Bronchial epithelial cell (primary cell): Measurements from ENCODE around the gene JMJD7. TPM values are rescaled to one million over a fixed set of nuclear protein-coding genes. Genes with fewer than 3 reads are reported as not detected.

ENCODE experiments used
- DNase-seq: peaks from one replicate; pipeline ENCODE4 v3.0.0-alpha.2; 2010; ENCODE audit warnings: low read depth
- FAIRE-seq: peaks from 2 replicates; lab custom pipeline; 2011; peaks lifted over from hg19 to GRCh38; lab: Jason Lieb, UNC
- H3K27me3 ChIP-seq: 2 replicates; pipeline ENCODE4 v1.5.1; 2011; ENCODE audit warnings: low read length; ENCODE audit not compliant: control insufficient read depth, insufficient read depth
- H3K36me3 ChIP-seq: 2 replicates; pipeline ENCODE4 v1.5.1; 2011; ENCODE audit warnings: low read length; ENCODE audit not compliant: control insufficient read depth, insufficient read depth
- H3K4me3 ChIP-seq: 2 replicates; pipeline ENCODE4 v1.5.1; 2011; ENCODE audit warnings: mild to moderate bottlenecking, low read depth, low read length, control low read depth
- total RNA-seq: library from RNA; depleted of rRNA; stranded (reverse); fragments of >200 nt; gene quantifications from 2 replicates; pipeline ENCODE4 v1.2.1, GENCODE V29; 2014
- TF ChIP-seq, protein P1 (sequence below): IDR thresholded peaks from 2 replicates; pipeline ENCODE4 v1.5.1; 2011; ENCODE audit warnings: mild to moderate bottlenecking, moderate library complexity, low read length, control low read depth, inconsistent platforms; ENCODE audit not compliant: insufficient read depth, severe bottlenecking

JMJD7 gene
- total RNA-seq, 1 donor from 2014 or later: 22.9 TPM

DNA sequence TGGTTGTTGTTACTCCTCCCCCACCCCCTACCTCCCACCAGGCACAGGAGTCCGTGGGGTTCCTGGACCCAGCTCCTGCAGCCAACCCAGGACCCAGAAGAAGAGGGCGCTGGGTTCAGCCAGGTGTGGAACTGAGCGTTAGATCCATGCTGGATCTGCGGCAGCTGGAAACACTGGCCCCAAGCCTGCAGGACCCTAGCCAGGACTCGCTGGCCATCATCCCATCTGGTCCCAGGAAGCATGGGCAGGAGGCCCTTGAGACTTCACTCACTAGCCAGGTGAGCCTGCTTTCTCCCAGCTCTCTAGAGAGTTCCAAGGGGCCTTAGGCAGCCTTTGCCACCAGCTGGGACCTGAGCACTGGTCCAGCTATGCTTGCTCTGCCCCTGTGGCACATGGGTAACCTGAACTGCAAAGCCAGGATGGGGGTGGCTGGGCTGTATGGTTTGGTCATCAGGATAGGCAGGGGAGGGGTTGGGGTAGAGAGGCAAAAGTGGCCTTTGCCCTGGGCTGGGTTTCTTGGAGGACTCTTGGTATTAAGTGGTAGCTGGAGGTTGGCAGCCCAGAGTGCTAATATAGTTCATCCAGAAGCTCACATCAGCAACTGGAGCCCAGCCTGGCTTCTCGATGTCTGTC lies 7.0 kb upstream of the JMJD7 start:
- H3K4me3 ChIP-seq: no peak overlapping the region
- TF ChIP-seq, protein P1, sequence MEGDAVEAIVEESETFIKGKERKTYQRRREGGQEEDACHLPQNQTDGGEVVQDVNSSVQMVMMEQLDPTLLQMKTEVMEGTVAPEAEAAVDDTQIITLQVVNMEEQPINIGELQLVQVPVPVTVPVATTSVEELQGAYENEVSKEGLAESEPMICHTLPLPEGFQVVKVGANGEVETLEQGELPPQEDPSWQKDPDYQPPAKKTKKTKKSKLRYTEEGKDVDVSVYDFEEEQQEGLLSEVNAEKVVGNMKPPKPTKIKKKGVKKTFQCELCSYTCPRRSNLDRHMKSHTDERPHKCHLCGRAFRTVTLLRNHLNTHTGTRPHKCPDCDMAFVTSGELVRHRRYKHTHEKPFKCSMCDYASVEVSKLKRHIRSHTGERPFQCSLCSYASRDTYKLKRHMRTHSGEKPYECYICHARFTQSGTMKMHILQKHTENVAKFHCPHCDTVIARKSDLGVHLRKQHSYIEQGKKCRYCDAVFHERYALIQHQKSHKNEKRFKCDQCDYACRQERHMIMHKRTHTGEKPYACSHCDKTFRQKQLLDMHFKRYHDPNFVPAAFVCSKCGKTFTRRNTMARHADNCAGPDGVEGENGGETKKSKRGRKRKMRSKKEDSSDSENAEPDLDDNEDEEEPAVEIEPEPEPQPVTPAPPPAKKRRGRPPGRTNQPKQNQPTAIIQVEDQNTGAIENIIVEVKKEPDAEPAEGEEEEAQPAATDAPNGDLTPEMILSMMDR: no peak
- DNase-seq: no peak
- no peaks in the 10 kb centered on the region for H3K27me3 ChIP-seq
- FAIRE-seq: peak; percentile 47
- peaks cover 67% of the 10 kb centered on the region for H3K36me3 ChIP-seq

DNA sequence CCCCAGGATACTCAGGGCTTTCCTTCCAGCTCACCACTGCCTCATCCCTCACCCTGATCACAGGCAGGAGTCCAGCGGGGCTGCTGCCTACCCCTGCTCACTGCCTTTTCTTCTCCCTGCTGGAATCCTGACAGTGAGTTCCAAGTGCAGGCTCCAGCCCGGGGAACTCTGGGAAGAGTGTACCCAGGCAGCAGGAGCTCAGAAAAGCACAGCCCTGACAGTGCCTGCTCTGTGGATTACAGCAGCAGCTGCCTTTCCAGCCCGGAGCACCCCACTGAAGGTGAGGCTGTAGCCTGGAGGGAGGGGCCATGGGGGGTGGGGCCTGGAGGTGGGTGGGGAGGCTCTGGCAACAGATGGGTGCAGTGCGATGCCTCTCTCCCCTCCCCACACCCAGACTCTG lies 6.1 kb upstream of the JMJD7 start:
- H3K27me3 ChIP-seq: no peaks in the 10 kb centered on the region
- TF ChIP-seq, protein P1: no peak
- peaks cover 62% of the 10 kb centered on the region for H3K36me3 ChIP-seq
- no peak for DNase-seq
- no peak overlapping the region for H3K4me3 ChIP-seq
- FAIRE-seq: peak; percentile 36

DNA sequence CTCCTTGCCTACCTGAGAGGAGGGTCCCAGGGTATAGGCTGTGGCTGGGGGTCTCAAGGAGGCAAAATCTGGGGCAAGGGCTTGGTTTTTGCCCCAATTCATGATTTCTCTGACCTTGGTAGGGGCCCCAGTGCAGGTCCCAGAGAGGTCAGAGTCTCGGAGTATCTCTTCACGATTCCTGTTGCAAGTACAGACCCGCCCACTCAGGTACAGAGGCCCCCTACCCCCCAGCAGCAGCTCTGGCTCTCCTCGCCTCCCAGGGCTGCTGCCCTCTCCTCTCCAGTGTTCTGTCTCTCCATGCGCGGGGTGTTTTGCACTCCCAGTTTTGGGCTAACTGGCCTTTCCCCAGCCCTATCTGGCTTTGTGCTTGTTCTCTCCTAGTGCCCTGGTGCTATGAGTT lies 5.4 kb upstream of the JMJD7 start:
- no peak for FAIRE-seq
- DNase-seq: no peak
- TF ChIP-seq, protein P1: no peak
- H3K36me3 ChIP-seq: peaks cover 58% of the 10 kb centered on the region
- H3K4me3 ChIP-seq: no peak overlapping the region
- H3K27me3 ChIP-seq: no peaks in the 10 kb centered on the region

DNA sequence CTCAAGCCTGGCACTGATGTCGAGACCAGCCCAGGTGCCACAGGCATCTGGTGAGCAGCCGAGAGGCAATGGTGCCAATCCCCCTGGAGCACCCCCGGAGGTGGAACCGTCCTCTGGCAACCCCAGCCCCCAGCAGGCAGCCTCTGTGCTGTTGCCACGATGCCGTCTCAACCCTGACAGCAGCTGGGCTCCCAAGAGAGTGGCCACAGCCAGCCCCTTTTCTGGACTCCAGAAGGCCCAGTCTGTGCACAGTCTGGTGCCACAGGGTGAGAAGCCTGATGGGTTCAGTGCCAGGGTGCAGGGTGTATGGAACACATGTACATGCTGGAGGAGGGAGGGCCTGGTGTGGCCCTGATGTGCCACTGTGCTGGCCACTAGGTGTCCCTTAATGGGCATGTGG lies 4.9 kb upstream of the JMJD7 start:
- DNase-seq: no peak
- Histone ChIP-seq H3K36me3 (peaks cover 53% of the 10 kb centered on the region), H3K4me3 (no peak overlapping the region), H3K27me3 (no peaks in the 10 kb centered on the region)
- TF ChIP-seq, protein P1: peak; percentile 14
- FAIRE-seq: no peak

DNA sequence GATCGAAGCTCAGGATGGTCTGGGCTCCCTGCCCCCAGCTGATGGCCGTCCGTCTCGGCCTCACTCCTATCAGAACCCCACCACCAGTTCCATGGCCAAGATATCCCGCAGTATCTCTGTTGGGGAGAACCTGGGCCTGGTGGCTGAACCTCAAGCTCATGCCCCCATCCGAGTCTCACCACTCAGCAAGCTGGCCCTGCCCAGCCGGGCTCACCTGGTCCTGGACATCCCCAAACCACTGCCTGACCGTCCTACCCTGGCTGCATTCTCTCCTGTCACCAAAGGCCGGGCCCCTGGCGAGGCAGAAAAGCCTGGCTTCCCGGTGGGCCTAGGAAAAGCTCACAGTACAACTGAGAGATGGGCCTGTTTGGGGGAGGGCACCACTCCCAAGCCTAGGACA lies 4.4 kb upstream of the JMJD7 start:
- peaks cover 50% of the 10 kb centered on the region for H3K36me3 ChIP-seq

More for the DNA sequence above, 4.4 kb upstream of the JMJD7 start:
- no peak for DNase-seq
- H3K4me3 ChIP-seq: no peak overlapping the region
- no peaks in the 10 kb centered on the region for H3K27me3 ChIP-seq
- FAIRE-seq: no peak
- TF ChIP-seq, protein P1: no peak
